ENCODE data around the gene NAPA.

Gene NAPA

DNA sequence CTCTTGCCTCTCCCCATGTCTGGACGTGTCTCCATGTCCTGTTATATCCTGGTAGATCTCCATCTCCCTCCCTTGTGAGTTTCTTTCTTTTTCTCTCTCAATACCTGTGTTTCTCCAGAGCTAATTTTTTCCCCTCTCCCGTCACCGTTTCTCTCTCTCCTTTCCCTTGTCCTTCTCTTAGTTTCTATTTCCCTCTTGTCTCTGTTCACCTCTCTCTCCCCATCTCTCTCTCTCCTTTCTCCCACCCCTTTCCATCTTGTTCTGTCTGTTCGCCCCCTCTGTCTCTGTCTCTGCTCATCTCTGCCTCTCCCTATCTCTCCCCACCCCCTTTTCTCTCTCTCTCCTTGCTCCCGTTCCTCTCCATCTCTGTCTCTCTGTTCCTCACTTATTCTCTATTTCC is 56.2 kb downstream of the NAPA start:
- in situ Hi-C loops (cut with MboI; ENCODE audit: low sequenced_read_pairs, unreplicated experiment): no loop called here
- DNase-seq (ENCODE audit: low spot score): no peak
- TF ChIP-seq, protein P1, sequence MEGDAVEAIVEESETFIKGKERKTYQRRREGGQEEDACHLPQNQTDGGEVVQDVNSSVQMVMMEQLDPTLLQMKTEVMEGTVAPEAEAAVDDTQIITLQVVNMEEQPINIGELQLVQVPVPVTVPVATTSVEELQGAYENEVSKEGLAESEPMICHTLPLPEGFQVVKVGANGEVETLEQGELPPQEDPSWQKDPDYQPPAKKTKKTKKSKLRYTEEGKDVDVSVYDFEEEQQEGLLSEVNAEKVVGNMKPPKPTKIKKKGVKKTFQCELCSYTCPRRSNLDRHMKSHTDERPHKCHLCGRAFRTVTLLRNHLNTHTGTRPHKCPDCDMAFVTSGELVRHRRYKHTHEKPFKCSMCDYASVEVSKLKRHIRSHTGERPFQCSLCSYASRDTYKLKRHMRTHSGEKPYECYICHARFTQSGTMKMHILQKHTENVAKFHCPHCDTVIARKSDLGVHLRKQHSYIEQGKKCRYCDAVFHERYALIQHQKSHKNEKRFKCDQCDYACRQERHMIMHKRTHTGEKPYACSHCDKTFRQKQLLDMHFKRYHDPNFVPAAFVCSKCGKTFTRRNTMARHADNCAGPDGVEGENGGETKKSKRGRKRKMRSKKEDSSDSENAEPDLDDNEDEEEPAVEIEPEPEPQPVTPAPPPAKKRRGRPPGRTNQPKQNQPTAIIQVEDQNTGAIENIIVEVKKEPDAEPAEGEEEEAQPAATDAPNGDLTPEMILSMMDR (IDR thresholded peaks at IDR 0.05; ENCODE audit: borderline replicate concordance, control extremely low read depth, extremely low read depth, insufficient read depth, missing control alignments): no peak

GRCh38 chr19:47456721-47457474 is 58.0 kb downstream of the NAPA start:
- TF ChIP-seq, protein P1 (IDR thresholded peaks at IDR 0.05; ENCODE audit: borderline replicate concordance, control extremely low read depth, extremely low read depth, insufficient read depth, missing control alignments): no peak
- in situ Hi-C loops (cut with MboI; ENCODE audit: low sequenced_read_pairs, unreplicated experiment): no loop called here

DNA sequence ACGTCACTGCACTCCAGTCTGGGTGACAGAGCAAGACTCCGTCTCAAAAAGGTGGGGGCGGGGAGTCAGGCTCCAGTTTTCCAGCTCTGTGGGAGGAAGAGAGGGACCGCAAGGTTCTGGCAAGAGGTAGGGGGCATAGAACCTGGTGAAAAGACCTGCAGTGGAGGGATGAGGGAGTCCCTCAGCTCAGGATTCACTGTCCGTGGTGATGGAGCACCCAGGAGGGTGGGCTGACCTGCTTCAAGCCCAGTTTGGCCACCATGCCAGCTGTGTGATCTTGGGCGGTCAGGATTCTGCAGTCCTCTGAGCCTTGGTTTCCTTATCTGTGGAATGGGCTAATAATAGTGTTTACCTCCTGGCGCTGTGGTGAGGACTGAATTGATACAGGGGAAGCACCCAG is 64.4 kb downstream of the NAPA start:
- no peak for DNase-seq (ENCODE audit: low spot score)
- in situ Hi-C loops (cut with MboI; ENCODE audit: low sequenced_read_pairs, unreplicated experiment): no loop called here
- TF ChIP-seq, protein P1 (IDR thresholded peaks at IDR 0.05; ENCODE audit: borderline replicate concordance, control extremely low read depth, extremely low read depth, insufficient read depth, missing control alignments): no peak

More at GRCh38 chr19:47456721-47457474, 58.0 kb downstream of the NAPA start:
- DNase-seq (ENCODE audit: low spot score): no peak

GRCh38 chr19:47448360-47448727 is 66.5 kb downstream of the NAPA start:
- DNase-seq (ENCODE audit: low spot score): no peak
- TF ChIP-seq, protein P1 (IDR thresholded peaks at IDR 0.05; ENCODE audit: borderline replicate concordance, control extremely low read depth, extremely low read depth, insufficient read depth, missing control alignments): no peak
- in situ Hi-C loops (cut with MboI; ENCODE audit: low sequenced_read_pairs, unreplicated experiment): no loop called here

- TF ChIP-seq, protein P1 (IDR thresholded peaks at IDR 0.05; ENCODE audit: borderline replicate concordance, control extremely low read depth, extremely low read depth, insufficient read depth, missing control alignments): no peak
- no peak for DNase-seq (ENCODE audit: low spot score)
- in situ Hi-C loops (cut with MboI; ENCODE audit: low sequenced_read_pairs, unreplicated experiment): no loop called here
These were observed 67.1 kb downstream of the NAPA start for GRCh38 chr19:47447470-47448359.

GRCh38 chr19:47446534-47447469 is 68.1 kb downstream of the NAPA start:
- DNase-seq (ENCODE audit: low spot score): no peak
- TF ChIP-seq, protein P1 (IDR thresholded peaks at IDR 0.05; ENCODE audit: borderline replicate concordance, control extremely low read depth, extremely low read depth, insufficient read depth, missing control alignments): no peak
- in situ Hi-C loops (cut with MboI; ENCODE audit: low sequenced_read_pairs, unreplicated experiment): no loop called here
